K562 (cell line): Measurements from ENCODE around the gene HDAC6. TPM values are rescaled to one million over a fixed set of nuclear protein-coding genes. Genes with fewer than 3 reads are reported as not detected.

Experiments
- ATF1 ChIP-seq, 2 experiments: fragments of 450-650 bp in 1 of 2; IDR thresholded peaks; 2 replicates each; pipeline ENCODE4 v1.6.1; 2016; ENCODE audit warnings: missing compliant biosample characterization in 1 of 2, missing genetic modification characterization in 1 of 2
- CCNT2 ChIP-seq: IDR thresholded peaks from 2 replicates; pipeline ENCODE4 v1.6.1; 2011; ENCODE audit warnings: borderline replicate concordance, low read depth, mild to moderate bottlenecking, moderate library complexity, mixed read lengths, low read length; ENCODE audit not compliant: insufficient read length; ENCODE audit errors: extremely low read depth
- ETS2 ChIP-seq: IDR thresholded peaks from 2 replicates; pipeline ENCODE4 v1.6.1; 2016; ENCODE audit warnings: borderline replicate concordance, missing genetic modification characterization, mild to moderate bottlenecking, moderate library complexity, missing compliant biosample characterization; ENCODE audit not compliant: poor library complexity, severe bottlenecking
- HLTF ChIP-seq: fragments of 450-650 bp; IDR thresholded peaks from 2 replicates; pipeline ENCODE4 v1.6.1; 2016
- MAFF ChIP-seq: IDR thresholded peaks from 2 replicates; pipeline ENCODE4 v1.6.1; 2012; ENCODE audit warnings: low read length, improper control_type of control experiment
- PYGO2 ChIP-seq: fragments of 450-650 bp; IDR thresholded peaks from 2 replicates; pipeline ENCODE4 v1.6.1; 2016; ENCODE audit warnings: mild to moderate bottlenecking, missing genetic modification characterization, moderate library complexity, missing compliant biosample characterization
- SNAPC5 ChIP-seq: fragments of 250-450 bp; sonication (Bioruptor Pico); IDR thresholded peaks from 2 replicates; pipeline ENCODE4 v1.8.0; 2021; ENCODE audit warnings: moderate library complexity, mild to moderate bottlenecking, inconsistent platforms
- SUPT5H ChIP-seq: fragments of 450-650 bp; IDR thresholded peaks from 2 replicates; pipeline ENCODE4 v1.6.1; 2016
- TEAD1 ChIP-seq, 2 experiments: fragments of 450-650 bp in 1 of 2; sonication (generic) in 1 of 2; formaldehyde crosslinking; IDR thresholded peaks; 2 replicates each; pipeline versions ENCODE4 v1.4.0 to v1.8.0; 2020 to 2022; ENCODE audit warnings: mild to moderate bottlenecking in 2 of 2, missing genetic modification reagents in 1 of 2
- ZFPM2 ChIP-seq: fragments of 250-450 bp; sonication (Bioruptor Pico); IDR thresholded peaks from 2 replicates; pipeline ENCODE4 v1.5.1; 2022; ENCODE audit warnings: mild to moderate bottlenecking
- ZNF239 ChIP-seq: fragments of 250-450 bp; sonication (Bioruptor Pico); IDR thresholded peaks from 2 replicates; pipeline ENCODE4 v1.4.0; 2020; ENCODE audit warnings: mild to moderate bottlenecking
- ZNF444 ChIP-seq: fragments of 250-450 bp; sonication (Bioruptor Pico); IDR thresholded peaks from 2 replicates; pipeline ENCODE4 v1.4.0; 2020; ENCODE audit warnings: mild to moderate bottlenecking, moderate library complexity
- ZNF639 ChIP-seq, 2 experiments: fragments of 200-800 bp in 1 of 2; sonication (Bioruptor generic) in 1 of 2; sonication (generic) in 1 of 2; formaldehyde crosslinking in 1 of 2; IDR thresholded peaks in 1 of 2; conservative IDR thresholded peaks in 1 of 2; 2 replicates each; pipeline versions ENCODE4 v1.5.0 to v1.6.1; 2016 to 2020; ENCODE audit warnings: missing compliant biosample characterization in 1 of 2, missing genetic modification characterization in 1 of 2, missing genetic modification reagents in 1 of 2
- polyA plus RNA-seq, 8 experiments: library from polyadenylated mRNA; depleted of rRNA in 4 of 8; stranded (reverse) in 5 of 8; unstranded in 3 of 8; fragments of >200 nt; fragmentation: Nextera tagmentation in 2 of 8; fragmentation: Illumina TruSeq in 1 of 8; extraction: Ambion mirVana in 2 of 8; extraction: Trizol in 1 of 8; gene quantifications; 2 replicates each; pipeline versions ENCODE4 v1.2.1 to v1.2.3, GENCODE V29; 2011 to 2014; ENCODE audit warnings: inconsistent platforms in 1 of 8, missing spikeins in 1 of 8
- total RNA-seq, 7 experiments: library from RNA; depleted of rRNA in 6 of 7; stranded (reverse); fragments of >200 nt in 6 of 7; fragmentation: Illumina TruSeq in 2 of 7; extraction: Trizol in 2 of 7; gene quantifications; 2 replicates each; pipeline versions ENCODE4 v1.2.1 to v1.2.3, GENCODE V29; 2011 to 2021; ENCODE audit warnings: low replicate concordance in 1 of 7
- TF ChIP-seq, protein P1 (sequence below): fragments of 450-650 bp; IDR thresholded peaks from 2 replicates; pipeline ENCODE4 v1.6.1; 2018; ENCODE audit warnings: mild to moderate bottlenecking, low read depth; ENCODE audit not compliant: partially characterized antibody
- TF ChIP-seq, protein P2 (sequence below), 2 experiments: fragments of 450-650 bp in 1 of 2; sonication (generic) in 1 of 2; formaldehyde crosslinking; conservative IDR thresholded peaks; 2 replicates each; pipeline versions ENCODE4 v1.4.0 to v1.8.1; 2020 to 2022; ENCODE audit warnings: mild to moderate bottlenecking in 1 of 2, missing genetic modification reagents in 1 of 2
- TF ChIP-seq, protein P3 (sequence below): sonication (generic); formaldehyde crosslinking; IDR thresholded peaks from 2 replicates; pipeline ENCODE4 v1.5.0; 2020; ENCODE audit warnings: missing genetic modification reagents
- TF ChIP-seq, protein P4 (sequence below): fragments of 250-450 bp; sonication (Bioruptor Pico); IDR thresholded peaks from 2 replicates; pipeline ENCODE4 v1.8.0; 2021; ENCODE audit warnings: borderline replicate concordance, mild to moderate bottlenecking, moderate library complexity; ENCODE audit not compliant: poor library complexity, severe bottlenecking
- TF ChIP-seq, protein P5 (sequence below): IDR thresholded peaks from 2 replicates; pipeline ENCODE4 v1.6.1; 2011; ENCODE audit warnings: borderline replicate concordance, low read depth, mild to moderate bottlenecking, moderate library complexity, low read length; ENCODE audit not compliant: insufficient read depth, poor library complexity, severe bottlenecking

HDAC6 gene
- total and polyA plus RNA-seq, 9 of the 15 experiments (the other 6 are each of a cell fraction or from before 2014, with no cell fraction given), result 29.9 to 101 (median 71.2) TPM

DNA sequence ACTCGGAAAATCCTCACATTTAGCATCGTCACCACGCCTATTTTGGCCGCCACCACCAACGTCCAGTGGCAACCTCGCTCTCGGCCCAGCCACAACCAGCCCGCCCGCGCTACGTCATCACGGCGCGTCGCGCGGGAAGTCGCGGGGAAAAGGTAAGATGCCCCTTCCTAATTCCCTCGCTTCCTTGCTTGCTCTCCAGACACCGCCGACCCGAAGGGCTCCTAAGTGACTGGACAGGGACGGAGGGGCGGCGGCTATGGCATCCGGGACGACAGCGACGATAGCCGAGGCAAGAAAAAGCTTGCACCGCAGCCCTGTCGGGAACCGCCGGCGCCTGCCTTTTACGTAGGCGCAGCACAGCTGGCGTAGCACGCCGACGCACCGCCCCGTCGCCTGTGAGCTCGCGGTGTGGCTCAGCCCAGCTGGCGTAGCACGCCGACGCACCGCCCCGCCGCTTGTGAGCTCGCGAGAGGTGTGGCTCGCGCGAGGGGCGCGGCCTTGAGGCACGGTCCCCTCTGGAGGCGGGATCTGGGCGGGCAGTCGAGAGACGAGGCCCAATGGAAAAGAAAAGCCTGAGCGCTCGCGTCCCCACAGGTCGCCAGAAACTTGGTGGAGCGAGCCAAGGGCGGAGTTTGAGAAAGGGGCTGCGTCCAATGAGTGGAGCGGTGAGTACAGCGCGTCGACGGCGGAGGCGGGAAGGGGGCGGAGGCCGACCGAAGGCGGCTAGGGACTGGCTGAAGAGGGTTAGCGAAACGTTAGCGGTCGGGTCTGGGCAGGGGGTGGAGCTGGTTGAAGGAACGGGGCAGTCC, at the start of gene HDAC6 (continued):
- TF ChIP-seq, protein P1, sequence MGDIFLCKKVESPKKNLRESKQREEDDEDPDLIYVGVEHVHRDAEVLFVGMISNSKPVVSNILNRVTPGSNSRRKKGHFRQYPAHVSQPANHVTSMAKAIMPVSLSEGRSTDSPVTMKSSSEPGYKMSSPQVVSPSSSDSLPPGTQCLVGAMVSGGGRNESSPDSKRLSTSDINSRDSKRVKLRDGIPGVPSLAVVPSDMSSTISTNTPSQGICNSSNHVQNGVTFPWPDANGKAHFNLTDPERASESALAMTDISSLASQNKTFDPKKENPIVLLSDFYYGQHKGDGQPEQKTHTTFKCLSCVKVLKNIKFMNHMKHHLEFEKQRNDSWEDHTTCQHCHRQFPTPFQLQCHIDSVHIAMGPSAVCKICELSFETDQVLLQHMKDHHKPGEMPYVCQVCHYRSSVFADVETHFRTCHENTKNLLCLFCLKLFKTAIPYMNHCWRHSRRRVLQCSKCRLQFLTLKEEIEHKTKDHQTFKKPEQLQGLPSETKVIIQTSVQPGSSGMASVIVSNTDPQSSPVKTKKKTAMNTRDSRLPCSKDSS, result no peak
- peak; percentile 71 for TF ChIP-seq CCNT2
- no peak for TF ChIP-seq MAFF
- TF ChIP-seq ZFPM2, result no peak
- TF ChIP-seq ATF1 (CRISPR knock-in tag; IDR thresholded peaks at IDR 0.05), result peak; percentile 81
- TF ChIP-seq ATF1 (tag; IDR thresholded peaks at IDR 0.05), result peak; percentile 100
- TF ChIP-seq, protein P2, sequence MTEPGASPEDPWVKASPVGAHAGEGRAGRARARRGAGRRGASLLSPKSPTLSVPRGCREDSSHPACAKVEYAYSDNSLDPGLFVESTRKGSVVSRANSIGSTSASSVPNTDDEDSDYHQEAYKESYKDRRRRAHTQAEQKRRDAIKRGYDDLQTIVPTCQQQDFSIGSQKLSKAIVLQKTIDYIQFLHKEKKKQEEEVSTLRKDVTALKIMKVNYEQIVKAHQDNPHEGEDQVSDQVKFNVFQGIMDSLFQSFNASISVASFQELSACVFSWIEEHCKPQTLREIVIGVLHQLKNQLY (CRISPR knock-in tag; conservative IDR thresholded peaks at IDR 0.05), result no peak
- TF ChIP-seq, protein P3, sequence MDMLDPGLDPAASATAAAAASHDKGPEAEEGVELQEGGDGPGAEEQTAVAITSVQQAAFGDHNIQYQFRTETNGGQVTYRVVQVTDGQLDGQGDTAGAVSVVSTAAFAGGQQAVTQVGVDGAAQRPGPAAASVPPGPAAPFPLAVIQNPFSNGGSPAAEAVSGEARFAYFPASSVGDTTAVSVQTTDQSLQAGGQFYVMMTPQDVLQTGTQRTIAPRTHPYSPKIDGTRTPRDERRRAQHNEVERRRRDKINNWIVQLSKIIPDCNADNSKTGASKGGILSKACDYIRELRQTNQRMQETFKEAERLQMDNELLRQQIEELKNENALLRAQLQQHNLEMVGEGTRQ, result no peak
- TF ChIP-seq, protein P4, sequence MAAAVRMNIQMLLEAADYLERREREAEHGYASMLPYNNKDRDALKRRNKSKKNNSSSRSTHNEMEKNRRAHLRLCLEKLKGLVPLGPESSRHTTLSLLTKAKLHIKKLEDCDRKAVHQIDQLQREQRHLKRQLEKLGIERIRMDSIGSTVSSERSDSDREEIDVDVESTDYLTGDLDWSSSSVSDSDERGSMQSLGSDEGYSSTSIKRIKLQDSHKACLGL (CRISPR knock-in tag), result no peak
- TF ChIP-seq ZNF444, result no peak
- no peak for TF ChIP-seq ETS2 (tag)
- no peak for TF ChIP-seq HLTF
- no peak; a peak in 1 of 4 replicates for TF ChIP-seq TEAD1 (CRISPR knock-in tag; IDR thresholded peaks at IDR 0.05)
- TF ChIP-seq PYGO2 (tag), result no peak
- TF ChIP-seq, protein P5, sequence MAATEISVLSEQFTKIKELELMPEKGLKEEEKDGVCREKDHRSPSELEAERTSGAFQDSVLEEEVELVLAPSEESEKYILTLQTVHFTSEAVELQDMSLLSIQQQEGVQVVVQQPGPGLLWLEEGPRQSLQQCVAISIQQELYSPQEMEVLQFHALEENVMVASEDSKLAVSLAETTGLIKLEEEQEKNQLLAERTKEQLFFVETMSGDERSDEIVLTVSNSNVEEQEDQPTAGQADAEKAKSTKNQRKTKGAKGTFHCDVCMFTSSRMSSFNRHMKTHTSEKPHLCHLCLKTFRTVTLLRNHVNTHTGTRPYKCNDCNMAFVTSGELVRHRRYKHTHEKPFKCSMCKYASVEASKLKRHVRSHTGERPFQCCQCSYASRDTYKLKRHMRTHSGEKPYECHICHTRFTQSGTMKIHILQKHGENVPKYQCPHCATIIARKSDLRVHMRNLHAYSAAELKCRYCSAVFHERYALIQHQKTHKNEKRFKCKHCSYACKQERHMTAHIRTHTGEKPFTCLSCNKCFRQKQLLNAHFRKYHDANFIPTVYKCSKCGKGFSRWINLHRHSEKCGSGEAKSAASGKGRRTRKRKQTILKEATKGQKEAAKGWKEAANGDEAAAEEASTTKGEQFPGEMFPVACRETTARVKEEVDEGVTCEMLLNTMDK, result no peak
- TF ChIP-seq SUPT5H, result peak; percentile 8; the same call in 1 of the 2 replicates
- no peak for TF ChIP-seq SNAPC5 (CRISPR knock-in tag)
- TF ChIP-seq ZNF639 (CRISPR knock-in tag; conservative IDR thresholded peaks at IDR 0.05 in 1 of 2, IDR thresholded peaks at IDR 0.05 in 1 of 2), result no peak
- no peak for TF ChIP-seq ZNF239 (CRISPR knock-in tag)
